Measurements from ENCODE around the gene NINJ2.
"Not testable (repeated sequence)": the region's sequence is repeated elsewhere in the genome, so short reads cannot be mapped to it uniquely, and the experiment has no call there.

The NINJ2 gene

GRCh38 chr12:639988-640387 lies 23.3 kb downstream of the NINJ2 start:
- no peak for DNase-seq

- DNase-seq, result no peak
Measured at GRCh38 chr12:639566-639965, 23.7 kb downstream of the NINJ2 start.

- peak; percentile 45 for DNase-seq
Measured at GRCh38 chr12:638953-639557, 24.2 kb downstream of the NINJ2 start.

GRCh38 chr12:636632-637031 lies 26.6 kb downstream of the NINJ2 start:
- DNase-seq, result peak; percentile 40

- no peak for DNase-seq
Measured at GRCh38 chr12:633731-634130, 29.5 kb downstream of the NINJ2 start.

- no peak for DNase-seq
Measured at GRCh38 chr12:632102-632696, 31.0 kb downstream of the NINJ2 start.

GRCh38 chr12:630656-631632 lies 32.3 kb downstream of the NINJ2 start:
- DNase-seq, result no peak

GRCh38 chr12:628742-629078 lies 34.5 kb downstream of the NINJ2 start:
- not testable (repeated sequence) for DNase-seq

GRCh38 chr12:627863-628741 lies 35.1 kb downstream of the NINJ2 start:
- DNase-seq, result no peak

- DNase-seq, result no peak
Measured at GRCh38 chr12:627285-627684, 36.0 kb downstream of the NINJ2 start.

- DNase-seq, result no peak
Measured at GRCh38 chr12:625998-626397, 37.2 kb downstream of the NINJ2 start.

GRCh38 chr12:623865-624372 lies 39.3 kb downstream of the NINJ2 start:
- DNase-seq, result no peak

GRCh38 chr12:623172-623864 lies 39.9 kb downstream of the NINJ2 start:
- no peak for DNase-seq

- DNase-seq, result peak; percentile 72
Measured at GRCh38 chr12:622416-622815, 40.8 kb downstream of the NINJ2 start.

- no peak for DNase-seq
Measured at GRCh38 chr12:619346-619745, 43.9 kb downstream of the NINJ2 start.

GRCh38 chr12:618605-619004 lies 44.6 kb downstream of the NINJ2 start:
- no peak for DNase-seq

- DNase-seq, result peak; percentile 82
Measured at GRCh38 chr12:617304-617915, 45.8 kb downstream of the NINJ2 start.

GRCh38 chr12:615620-616019 lies 47.6 kb downstream of the NINJ2 start:
- DNase-seq, result peak; percentile 80

GRCh38 chr12:614411-614970 lies 48.8 kb downstream of the NINJ2 start:
- DNase-seq, result peak; percentile 59

GRCh38 chr12:613996-614395 lies 49.2 kb downstream of the NINJ2 start:
- no peak for DNase-seq

- DNase-seq, result no peak
Measured at GRCh38 chr12:612886-613285, 50.4 kb downstream of the NINJ2 start.
